Activated effector memory CD4-positive, alpha-beta T cell treated with Interleukin-2 at 50 U/mL for 16 hours (primary cell): Measurements from ENCODE around the gene SLFN5.
"Not testable (repeated sequence)": the region's sequence is repeated elsewhere in the genome, so short reads cannot be mapped to it uniquely, and the experiment has no call there.

ENCODE experiments used
- DNase-seq: peaks from one replicate; pipeline ENCODE4 v3.0.0-alpha.2; 2020

Gene SLFN5

DNA sequence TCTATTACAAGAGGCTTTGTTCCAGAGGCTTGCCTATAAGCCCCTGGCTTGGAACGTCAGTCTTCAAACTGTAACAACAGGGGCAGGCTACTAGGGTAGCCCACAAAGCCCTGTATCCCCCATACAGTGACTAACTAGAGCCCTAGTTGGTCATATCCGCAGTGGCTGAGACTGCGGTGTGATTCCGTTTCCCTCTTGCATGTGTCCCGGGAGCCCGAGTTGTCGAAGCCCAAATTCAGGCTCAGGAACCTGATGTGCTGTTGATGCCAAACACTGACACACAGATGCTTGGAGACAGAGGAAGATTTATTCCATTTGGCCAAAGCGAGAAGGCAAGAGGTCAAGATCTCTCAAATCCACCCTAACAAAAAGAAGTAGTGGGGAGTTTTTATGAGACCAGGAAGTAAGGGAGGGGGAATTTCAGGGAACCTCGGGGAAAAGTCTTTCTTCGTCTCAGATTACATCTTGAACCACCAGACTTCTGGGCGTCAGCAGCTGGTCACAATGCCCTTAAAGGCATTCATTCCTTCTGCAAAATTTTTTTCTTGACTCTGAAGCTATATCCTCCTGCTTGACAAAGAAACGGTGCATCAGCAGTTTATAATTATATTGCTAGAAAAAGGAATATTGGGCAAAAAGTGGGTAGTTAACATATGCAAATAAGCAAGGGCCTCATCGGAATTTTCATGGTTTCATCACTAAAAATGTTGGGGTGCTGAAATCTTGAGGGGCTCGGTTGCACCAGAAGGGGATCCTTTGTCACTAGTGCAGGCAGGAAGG lies 879 bp downstream of the SLFN5 start:
- DNase-seq = peak; percentile 35

DNA sequence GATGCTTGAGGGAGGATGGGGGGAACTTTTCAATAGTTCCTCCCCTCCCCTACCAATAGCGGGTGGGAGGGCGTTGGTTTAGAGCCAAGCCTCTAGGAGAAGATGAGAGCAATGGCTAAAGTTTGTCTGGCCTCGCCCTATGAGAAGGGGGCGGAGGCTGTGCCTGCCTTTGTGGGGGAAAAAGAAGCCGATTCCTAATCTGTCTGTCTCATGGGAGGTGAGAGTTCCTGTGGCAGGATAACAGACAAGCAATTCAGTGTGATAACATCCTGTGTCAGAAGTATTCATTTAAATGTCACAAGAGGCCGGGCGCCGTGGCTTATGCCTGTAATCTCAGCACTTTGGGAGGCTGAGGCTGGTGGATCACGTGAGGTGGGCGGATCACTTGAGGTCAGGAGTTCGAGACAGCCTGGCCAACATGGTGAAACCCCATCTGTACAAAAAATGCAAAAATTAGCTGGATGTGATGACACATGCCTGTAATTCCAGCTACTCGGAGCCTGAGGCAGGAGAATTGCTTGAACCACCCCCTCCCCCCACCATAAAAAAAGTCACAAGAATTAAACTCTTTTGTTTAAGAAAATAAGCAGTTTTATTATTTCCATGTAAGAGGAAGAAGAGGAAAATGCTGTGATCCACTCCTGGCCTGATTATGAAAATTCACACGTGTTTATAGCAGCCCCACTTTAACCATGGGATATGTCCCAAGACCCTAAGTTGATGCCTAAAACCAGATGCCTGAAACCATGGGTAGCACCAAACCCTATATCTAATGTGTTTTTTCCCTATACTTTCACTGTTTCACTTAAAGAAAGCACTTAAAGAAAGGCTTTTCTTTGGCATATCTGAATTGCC lies 1.7 kb downstream of the SLFN5 start:
- peak; percentile 70 for DNase-seq

DNA sequence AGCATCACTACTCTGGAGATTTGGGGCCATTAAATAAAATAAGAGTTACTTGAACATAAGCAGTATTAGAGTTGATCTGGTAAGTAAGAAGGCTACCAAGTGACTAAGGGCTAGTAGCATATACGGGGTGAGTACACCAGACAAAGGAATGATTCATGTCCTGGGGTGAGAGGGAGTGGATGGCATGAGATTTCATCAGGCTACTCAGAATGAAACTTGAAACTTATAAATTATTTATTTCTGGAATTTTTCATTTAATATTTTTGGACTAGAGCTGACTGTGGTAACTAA lies 2.3 kb downstream of the SLFN5 start:
- DNase-seq = no peak

DNA sequence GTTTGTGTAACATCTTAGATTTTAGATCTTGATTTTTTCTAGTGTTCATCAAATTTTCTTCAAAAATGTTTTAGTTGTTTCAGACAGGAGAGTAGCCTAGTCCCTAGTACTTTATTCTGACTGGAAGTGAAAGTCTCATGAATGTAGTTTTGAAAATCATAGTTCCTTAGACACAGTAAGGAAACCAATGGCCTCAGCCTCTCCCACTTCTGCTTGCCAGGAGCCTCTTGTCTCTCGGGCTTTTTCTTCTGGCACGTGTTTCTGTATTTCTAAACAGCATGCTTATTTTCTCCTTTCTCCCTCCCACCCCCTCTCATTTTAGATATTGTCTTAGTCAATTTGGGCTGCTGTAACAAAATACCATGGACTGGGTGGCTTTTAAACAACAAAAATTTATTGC lies 9.8 kb downstream of the SLFN5 start:
- no peak for DNase-seq

DNA sequence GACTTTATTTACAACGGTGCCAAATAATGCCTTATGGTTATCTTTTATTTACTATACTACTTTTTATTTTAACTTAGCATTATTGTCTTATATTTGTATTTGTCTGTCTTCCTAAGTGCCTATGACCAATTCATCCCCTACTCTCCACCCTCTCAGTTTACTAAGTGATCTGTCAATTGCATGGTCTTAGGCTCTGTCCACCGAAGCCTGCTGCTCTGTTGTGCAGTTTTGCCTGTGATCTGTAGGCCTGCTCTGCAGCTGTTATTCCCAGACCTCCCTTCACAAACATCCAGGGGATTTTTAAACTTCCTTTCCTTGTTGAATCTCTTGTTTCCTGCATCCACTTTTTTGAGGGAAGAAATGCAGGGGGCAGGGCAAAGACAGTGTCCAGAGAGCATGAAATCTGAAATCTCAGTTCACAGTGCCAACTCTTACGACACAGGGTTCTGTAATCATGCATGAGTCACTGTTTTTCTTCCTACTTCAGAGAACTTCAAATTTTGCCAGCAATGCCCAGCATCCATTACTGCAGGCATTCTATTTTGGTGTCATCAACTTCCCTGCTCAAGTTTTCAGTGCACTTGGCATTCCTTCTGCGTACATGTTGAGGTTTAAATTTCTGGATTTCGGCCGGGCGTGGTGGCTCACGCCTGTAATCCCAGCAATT lies 11.4 kb downstream of the SLFN5 start:
- DNase-seq = no peak

DNA sequence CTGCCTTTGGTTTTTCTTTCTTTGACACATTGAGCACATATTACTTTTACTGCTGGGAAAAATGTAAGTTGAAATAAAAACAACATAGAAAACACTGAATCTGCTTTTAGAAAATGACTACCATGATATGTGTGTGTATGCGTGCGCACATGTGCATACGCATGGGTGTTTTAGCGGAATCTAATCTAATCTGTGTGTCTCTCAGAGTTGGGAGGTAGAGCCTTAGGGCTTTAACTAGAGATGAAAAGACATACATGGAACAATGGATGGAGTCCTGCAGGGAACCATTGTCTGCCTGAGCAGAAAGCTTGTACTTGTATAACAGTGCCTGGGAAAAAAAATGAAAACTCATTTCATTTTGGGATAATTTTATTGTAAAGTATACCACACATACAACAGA lies 12.4 kb downstream of the SLFN5 start:
- no peak for DNase-seq

DNA sequence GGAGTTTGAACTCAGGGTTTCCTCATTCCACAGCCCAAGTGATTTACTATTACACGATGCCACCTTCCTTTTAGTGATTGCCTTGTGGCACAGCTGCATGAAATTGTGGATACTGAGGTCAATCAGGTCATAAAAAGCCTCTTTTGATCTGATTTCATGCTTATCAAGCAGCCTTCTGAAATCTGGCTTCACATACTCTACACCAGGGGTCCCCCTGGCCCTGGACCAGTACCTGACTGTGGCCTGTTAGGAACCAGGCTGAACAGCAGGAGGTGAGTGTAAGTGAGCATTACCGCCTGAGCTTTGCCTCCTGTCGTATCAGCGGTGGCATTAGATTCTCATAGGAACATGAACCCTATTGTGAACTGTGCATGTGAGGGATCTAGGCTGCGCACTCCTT lies 13.8 kb downstream of the SLFN5 start:
- no peak for DNase-seq

DNA sequence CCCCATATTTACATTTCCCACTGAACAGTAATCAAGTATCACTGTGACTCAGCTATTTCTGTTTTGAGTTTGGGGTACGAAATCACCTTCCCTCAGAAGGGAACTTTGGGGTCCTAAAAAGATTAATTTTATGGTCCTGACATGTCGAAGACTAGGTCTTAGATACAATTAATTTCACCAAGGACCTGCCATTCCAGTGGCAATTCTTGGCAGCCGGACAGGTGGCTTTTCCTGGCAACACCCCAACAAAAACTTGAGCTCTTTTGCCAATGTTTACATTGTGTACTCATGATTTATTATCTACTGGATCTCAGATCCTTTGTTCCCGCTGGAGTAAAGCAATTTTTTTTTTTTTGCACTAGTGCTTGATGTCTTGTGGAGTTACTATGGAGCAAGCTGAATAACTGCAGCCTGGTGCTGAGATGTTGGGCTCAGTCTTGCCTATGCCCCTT lies 14.4 kb downstream of the SLFN5 start:
- no peak for DNase-seq

DNA sequence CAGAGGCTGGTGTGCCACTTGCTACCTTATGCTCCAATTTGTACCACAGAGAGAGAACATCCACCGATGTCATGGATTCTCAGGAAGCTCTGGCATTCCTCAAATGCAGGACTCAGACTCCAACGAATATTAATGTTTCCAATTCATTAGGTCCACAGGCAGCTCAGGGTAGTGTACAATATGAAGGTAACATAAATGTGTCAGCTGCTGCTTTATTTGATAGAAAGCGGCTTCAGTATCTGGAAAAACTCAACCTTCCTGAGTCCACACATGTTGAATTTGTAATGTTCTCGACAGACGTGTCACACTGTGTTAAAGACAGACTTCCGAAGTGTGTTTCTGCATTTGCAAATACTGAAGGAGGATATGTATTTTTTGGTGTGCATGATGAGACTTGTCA lies 16.1 kb downstream of the SLFN5 start:
- DNase-seq = no peak

DNA sequence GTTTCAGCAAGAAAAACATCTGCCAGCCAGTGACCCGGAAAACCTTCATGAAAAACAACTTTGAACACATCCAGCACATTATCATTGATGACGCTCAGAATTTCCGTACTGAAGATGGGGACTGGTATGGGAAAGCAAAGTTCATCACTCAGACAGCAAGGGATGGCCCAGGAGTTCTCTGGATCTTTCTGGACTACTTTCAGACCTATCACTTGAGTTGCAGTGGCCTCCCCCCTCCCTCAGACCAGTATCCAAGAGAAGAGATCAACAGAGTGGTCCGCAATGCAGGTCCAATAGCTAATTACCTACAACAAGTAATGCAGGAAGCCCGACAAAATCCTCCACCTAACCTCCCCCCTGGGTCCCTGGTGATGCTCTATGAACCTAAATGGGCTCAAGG lies 22.2 kb downstream of the SLFN5 start:
- no peak for DNase-seq

DNA sequence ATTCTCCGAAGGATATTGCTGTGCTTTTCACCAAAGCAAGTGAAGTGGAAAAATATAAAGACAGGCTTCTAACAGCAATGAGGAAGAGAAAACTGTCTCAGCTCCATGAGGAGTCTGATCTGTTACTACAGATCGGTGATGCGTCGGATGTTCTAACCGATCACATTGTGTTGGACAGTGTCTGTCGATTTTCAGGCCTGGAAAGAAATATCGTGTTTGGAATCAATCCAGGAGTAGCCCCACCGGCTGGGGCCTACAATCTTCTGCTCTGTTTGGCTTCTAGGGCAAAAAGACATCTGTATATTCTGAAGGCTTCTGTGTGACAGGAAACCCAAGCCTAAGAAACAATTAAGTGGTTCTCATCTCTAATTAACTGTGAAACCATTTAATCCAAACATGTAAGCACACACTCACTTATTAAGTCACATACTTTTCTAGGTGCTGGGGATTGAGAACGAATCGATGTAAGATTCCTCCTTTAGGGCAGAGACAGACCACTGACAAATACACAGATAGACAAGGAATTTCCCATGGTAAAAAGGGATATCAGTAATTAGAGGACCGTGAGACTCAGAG lies 22.8 kb downstream of the SLFN5 start:
- DNase-seq = no peak

DNA sequence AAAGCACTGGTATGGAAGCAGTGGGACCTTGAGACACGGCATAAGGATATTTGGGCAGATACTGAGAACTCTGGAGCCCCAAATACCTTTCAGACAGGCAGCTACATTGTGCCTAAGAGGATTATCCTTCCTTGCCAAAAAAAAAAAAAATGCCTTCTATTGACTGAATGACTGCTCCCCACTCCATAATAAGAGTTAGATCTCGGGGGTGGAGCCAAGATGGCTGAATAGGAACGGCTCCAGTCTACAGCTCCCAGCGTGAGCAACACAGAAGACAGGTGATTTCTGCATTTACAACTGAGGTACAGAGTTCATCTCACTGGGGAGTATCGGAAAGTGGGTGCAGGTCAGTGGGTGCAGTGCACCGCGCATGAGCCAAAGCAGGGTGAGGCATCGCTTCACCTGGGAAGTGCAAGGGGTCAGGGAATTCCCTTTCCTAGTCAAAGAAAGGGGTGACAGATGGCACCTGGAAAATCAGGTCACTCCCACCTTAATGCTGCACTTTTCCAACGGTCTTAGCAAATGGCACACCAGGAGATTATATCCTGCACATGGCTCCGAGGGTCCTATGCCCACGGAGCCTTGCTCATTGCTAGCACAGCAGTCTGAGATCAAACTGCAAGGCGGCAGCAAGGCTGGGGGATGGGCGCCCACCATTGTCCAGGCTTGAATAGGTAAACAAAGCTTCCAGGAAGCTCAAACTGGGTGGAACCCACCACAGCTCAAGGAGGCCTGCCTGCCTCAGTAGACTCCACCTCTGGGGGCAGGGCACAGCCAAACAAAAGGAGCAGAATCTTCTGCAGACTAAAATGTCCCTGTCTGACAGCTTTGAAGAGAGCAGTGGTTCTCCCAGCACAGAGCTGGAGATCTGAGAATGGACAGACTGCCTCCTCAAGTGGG lies 31.5 kb downstream of the SLFN5 start:
- DNase-seq = peak; percentile 15

DNA sequence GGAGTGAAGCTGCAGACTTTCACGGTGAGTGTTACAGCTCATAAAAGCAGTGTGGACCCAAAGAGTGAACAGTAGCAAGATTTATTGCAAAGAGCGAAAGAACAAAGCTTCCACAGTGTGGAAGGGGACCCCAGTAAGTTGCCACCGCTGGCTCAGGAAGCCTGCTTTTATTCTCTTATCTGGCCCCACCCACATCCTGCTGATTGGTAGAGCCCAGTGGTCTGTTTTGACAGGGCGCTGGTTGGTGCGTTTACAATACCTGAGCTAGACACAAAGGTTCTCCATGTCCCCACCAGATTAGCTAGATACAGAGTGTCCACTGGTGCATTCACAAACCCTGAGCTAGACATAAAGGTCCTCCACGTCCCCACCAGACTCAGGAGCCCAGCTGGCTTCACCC lies 35.6 kb downstream of the SLFN5 start:
- DNase-seq = not testable (repeated sequence)

DNA sequence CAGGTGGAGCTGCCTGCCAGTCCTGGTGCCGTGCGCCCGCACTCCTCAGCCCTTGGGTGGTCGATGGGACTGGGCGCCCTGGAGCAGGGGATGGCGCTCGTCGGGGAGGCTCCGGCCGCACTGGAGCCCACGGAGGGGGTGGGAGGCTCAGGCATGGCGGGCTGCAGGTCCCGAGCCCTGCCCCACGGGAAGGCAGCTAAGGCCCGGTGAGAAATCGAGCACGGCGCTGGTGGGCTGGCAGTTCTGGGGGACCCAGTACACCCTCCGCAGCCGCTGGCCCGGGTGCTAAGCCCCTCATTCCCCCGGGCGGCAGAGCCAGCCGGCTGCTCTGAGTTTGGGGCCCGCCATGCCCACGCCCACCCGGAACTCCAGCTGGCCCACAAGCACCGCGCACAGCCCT lies 36.0 kb downstream of the SLFN5 start:
- not testable (repeated sequence) for DNase-seq

DNA sequence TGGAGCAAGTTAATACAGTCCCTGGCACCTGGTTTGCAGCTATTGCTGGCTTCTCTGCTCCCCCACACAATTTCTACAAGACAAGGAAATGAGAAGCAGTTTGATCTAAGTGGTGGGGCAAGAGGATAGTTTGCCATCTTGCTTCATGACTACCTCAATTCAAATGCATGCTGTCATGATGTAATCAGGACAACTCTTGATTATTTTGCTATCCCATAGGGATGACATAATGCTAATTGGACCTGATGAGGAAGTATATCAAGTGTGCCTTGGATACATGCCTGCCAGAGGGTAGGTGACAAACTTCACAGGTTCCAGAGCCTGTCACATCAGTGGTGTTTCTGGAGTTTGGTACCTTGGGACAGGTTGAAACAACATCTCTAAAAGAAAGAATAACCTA lies 40.9 kb downstream of the SLFN5 start:
- no peak for DNase-seq

DNA sequence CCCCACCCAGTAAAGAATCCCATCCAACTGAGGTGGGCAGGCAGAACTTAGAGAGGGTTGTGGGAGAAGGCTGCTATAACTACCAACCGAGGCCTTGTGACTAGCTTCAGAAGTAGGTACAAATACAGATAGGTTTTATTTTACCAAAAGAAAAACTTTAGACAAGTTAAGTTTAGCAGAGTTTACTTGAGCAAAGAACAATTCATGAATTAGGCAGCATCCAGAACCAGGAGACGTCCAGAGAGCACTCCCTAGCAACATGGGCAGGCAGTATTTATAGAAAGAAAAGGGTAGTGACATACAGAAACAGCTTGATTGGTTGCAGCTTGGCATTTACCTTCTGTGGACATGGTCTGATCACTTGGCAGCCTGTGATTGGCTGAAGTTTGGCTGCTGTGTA lies 42.1 kb downstream of the SLFN5 start:
- no peak for DNase-seq

DNA sequence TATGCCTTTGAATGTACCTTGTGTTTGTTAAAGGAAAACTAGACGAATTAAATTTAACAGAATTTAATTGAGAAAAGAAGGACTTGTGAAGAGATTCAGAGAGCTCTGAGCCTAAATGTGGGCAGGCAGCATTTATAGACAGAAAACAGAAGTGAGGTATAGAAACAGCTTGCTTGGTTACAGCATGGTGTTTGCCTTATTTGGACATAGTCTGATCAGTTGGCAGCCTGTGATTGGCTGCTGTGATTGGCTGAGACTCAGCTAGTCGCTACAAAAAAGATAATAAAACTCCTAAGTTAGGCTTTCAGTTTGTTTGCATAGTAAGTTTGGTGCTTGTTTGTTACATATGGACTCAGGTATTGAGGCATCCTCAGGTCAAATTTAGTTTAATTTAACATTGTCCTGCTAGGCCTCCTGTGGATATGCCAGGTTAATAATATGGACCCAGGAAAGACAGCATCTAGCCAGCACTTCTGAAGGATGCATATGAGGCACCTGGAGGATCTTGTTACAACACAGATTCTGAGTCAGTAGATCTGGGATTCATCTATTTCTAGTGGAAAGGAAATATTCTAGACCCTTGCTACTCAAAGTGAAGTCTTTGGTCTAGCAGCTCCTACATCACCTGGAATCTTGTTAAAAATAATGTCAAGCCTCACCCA lies 43.4 kb downstream of the SLFN5 start:
- DNase-seq = no peak

DNA sequence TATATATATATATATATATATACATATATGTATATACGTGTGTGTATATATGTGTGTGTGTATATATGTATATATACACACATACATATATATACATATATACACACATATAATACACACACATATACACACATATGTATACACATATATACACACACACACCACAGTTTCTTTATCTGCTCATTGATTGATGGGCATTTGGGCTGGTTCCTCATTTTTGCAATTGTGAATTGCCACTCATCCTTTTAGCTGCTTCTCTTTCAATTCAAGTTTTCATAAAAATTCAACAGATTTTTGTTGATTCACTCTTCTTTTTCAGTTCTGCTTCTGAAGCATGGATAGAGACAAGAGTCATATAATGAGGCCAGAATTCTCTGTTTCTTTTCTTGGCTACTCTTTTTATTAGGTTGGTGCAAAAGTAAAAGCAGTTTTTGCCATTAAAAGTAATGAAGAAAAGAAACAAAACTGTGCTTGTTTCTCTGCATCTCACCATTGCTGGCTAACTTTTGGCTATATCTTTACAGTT lies 44.5 kb downstream of the SLFN5 start:
- no peak for DNase-seq

DNA sequence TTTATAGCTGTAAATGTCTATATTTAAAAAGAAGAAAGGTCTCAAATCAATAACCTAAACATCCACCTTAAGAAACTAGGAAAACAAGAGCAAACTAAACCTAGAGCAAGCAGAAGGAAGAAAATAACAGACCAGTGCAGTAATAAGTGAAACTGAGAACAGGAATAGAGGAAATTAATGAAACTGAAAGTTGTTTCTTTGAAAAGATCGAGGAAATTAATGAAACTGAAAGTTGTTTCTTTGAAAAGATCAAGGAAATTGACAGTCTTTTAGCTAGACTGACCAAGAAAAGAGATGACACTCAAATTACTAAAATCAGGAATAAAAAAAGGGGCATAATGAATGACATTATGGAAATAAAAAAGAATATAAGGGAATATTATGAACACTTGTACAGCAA lies 46.4 kb downstream of the SLFN5 start:
- DNase-seq = no peak

DNA sequence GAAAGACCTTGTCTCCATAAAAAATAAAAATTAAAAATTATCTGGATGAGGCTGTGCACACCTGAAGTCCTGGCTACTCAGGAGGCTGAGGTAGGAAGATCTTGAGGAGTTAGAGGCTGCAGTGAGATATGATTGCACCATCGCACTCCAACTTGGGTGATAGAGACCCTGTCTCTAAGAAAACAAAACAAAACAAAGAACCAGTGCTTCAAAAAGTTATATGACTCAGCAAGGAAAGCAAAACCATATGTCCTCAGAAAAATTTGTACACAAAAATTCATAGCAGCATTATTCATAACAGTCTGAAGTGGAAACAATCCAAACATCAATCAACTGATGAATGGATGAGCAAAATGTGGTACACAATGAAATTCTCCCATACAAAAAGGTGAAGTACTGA lies 48.9 kb downstream of the SLFN5 start:
- DNase-seq = no peak

DNA sequence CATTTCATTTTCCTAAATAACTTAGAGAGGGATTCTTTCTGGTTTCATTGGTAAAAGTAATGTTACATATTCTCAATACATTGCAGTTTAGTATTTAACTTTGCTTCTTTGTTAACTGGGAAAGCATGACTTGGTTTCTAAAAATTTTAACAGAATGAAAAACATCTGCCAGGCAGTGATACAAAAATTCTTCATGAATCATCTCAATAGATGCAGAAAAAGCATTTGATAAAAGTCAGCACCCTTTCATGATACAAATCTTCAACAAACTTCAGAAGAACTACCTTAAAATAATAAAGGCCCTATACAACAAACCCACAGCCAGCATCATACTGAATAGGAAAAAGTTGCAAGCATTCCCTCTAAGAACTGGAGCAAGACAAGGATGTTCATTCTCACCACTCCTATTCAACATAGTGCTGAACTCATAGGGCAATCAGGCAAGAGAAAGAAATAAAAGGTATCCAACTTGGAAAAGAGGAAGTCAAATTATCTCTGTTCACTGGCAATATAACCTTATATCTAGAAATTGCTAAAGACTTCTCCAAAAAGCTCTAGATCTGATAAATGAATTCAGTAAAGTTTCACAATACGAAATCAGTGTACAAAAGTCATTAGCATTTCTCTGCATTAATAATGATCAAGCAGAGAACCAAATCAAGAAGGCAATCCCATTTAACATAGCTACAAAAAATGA lies 50.4 kb downstream of the SLFN5 start:
- no peak for DNase-seq
